HL-60 (cell line): ENCODE data around the gene PTPRJ.

Experiments used
- GABPA ChIP-seq: IDR thresholded peaks from 2 replicates; pipeline ENCODE4 v1.6.1; 2012; ENCODE audit warnings: low read depth
- POLR2AphosphoS5 ChIP-seq: IDR thresholded peaks from 2 replicates; pipeline ENCODE4 v1.6.1; 2012; ENCODE audit warnings: low read depth
- REST ChIP-seq: IDR thresholded peaks from 2 replicates; pipeline ENCODE4 v1.6.1; 2012; ENCODE audit warnings: low read depth; ENCODE audit not compliant: insufficient replicate concordance
- TF ChIP-seq, protein P1 (sequence below): IDR thresholded peaks from one replicate; pipeline ENCODE4 v1.5.1; 2011; ENCODE audit warnings: low read length, control low read depth, inconsistent platforms; ENCODE audit not compliant: insufficient read depth

GRCh38 chr11:48043111-48043990 lies 63.0 kb downstream of the PTPRJ start:
- TF ChIP-seq, protein P1, sequence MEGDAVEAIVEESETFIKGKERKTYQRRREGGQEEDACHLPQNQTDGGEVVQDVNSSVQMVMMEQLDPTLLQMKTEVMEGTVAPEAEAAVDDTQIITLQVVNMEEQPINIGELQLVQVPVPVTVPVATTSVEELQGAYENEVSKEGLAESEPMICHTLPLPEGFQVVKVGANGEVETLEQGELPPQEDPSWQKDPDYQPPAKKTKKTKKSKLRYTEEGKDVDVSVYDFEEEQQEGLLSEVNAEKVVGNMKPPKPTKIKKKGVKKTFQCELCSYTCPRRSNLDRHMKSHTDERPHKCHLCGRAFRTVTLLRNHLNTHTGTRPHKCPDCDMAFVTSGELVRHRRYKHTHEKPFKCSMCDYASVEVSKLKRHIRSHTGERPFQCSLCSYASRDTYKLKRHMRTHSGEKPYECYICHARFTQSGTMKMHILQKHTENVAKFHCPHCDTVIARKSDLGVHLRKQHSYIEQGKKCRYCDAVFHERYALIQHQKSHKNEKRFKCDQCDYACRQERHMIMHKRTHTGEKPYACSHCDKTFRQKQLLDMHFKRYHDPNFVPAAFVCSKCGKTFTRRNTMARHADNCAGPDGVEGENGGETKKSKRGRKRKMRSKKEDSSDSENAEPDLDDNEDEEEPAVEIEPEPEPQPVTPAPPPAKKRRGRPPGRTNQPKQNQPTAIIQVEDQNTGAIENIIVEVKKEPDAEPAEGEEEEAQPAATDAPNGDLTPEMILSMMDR = no peak
- TF ChIP-seq REST = no peak
- TF ChIP-seq POLR2AphosphoS5 = no peak
- TF ChIP-seq GABPA = no peak
